Epithelial cell of esophagus (primary cell): Measurements from ENCODE around the gene CNN2.
"Not testable (repeated sequence)": the region's sequence is repeated elsewhere in the genome, so short reads cannot be mapped to it uniquely, and the experiment has no call there.

Experiments
- DNase-seq: peaks from one replicate; pipeline ENCODE4 v3.0.0; 2010; ENCODE audit warnings: low read depth
- H3K4me3 ChIP-seq: 2 replicates; pipeline ENCODE4 v1.5.1; 2011; ENCODE audit warnings: mild to moderate bottlenecking, low read length, control low read depth
- TF ChIP-seq, protein P1 (sequence below): IDR thresholded peaks from 2 replicates; pipeline ENCODE4 v1.5.1; 2011; ENCODE audit warnings: low read depth, mild to moderate bottlenecking, low read length, control low read depth, inconsistent platforms; ENCODE audit not compliant: insufficient read depth; ENCODE audit errors: missing control alignments

The CNN2 gene

DNA sequence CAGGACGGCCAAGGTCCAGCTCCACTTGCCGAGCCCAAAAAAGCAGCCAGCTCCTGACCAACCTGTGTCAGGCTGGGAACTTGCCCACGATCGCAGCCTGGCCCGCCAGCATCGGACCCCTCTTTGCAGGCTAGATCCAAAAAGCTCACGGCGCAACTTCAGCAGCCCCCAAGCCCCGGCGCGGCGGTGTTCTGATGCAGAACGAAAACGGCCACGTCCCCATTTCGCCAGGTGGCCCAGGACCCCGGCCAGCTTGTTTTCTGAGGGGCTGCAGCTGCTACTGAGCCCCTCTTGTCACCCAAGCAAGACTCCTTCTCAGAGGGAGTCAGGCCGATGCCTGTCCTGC, 6.8 kb upstream of the CNN2 start:
- no peak for DNase-seq
- peak overlapping the region; percentile 94 for H3K4me3 ChIP-seq
- TF ChIP-seq, protein P1, sequence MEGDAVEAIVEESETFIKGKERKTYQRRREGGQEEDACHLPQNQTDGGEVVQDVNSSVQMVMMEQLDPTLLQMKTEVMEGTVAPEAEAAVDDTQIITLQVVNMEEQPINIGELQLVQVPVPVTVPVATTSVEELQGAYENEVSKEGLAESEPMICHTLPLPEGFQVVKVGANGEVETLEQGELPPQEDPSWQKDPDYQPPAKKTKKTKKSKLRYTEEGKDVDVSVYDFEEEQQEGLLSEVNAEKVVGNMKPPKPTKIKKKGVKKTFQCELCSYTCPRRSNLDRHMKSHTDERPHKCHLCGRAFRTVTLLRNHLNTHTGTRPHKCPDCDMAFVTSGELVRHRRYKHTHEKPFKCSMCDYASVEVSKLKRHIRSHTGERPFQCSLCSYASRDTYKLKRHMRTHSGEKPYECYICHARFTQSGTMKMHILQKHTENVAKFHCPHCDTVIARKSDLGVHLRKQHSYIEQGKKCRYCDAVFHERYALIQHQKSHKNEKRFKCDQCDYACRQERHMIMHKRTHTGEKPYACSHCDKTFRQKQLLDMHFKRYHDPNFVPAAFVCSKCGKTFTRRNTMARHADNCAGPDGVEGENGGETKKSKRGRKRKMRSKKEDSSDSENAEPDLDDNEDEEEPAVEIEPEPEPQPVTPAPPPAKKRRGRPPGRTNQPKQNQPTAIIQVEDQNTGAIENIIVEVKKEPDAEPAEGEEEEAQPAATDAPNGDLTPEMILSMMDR: no peak

- TF ChIP-seq, protein P1: no peak
- peak overlapping the region; percentile 94 for H3K4me3 ChIP-seq
- DNase-seq: peak; percentile 25
These were observed 6.2 kb upstream of the CNN2 start for GRCh38 chr19:1019980-1020867.

DNA sequence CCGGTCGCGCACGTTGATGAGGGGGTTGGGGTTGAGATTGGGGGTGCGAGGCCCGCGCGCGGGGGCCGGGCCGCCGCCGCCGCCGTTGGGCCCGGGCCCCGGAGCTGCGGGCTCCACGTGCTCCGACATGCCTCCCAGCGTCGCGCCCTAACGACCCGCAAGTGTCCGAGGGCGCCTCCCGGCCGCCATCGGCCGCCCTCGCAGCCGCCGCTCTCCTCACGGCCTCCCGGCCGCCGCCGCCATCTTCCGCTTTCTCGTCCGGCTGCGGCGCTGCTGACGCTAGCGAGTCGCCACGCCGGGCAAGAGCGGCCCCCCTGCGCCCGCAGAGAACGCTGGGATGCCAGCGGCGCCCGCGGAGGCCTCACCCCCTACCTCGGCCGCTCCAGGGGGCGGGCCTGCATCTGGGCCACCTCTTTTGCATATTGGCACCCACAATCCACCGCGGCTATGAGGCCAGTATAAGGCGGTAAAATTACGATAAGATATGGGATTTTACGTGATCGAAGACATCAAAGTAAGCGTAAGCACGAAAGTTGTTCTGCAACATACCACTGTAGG, 5.5 kb upstream of the CNN2 start, which contains the start of gene TMEM259:
Gene TMEM259 (minus strand): TSS at position 256 of the 558 bp plus-strand sequence. CDS start 127 bp downstream, at position 129.
- DNase-seq: peak; percentile 98
- TF ChIP-seq, protein P1: no peak
- peak within 1 kb of the TSS; percentile 94 for H3K4me3 ChIP-seq

DNA sequence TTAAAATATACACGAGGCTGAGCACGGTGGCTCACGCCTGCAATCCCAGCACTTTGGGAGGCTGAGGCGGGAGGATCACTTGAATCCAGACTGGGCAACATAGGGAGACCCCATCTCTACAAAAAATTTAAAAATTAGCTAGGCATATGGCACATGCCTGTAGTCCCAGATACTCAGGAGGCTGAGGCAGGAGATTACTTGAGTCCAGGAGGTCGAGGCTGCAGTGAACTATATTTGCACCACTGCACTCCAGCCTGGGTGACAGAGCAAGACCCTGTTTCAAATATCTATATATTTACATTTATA, 2.6 kb upstream of the CNN2 start:
- H3K4me3 ChIP-seq, DNase-seq: not testable (repeated sequence)

DNA sequence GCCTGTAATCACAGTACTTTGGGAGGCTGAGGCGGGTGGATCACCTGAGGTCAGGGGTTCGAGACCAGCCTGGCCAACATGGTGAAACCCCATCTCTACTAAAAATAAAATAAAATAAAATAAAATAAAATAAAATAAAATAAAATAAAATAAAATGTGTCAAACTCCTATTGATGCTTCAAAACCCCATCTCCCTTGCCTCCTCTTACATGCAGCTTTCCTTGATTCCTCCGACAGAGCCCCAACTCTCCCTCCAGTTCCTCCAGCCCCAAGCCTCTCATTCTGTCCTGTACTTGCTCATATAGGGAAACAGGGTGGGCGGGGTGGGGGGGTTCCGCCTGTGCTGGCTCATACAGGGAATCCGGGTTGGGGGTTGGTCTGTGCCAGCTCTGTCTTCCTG, 1.3 kb upstream of the CNN2 start:
- not testable (repeated sequence) for DNase-seq, H3K4me3 ChIP-seq

- TF ChIP-seq, protein P1: no peak
These were observed 608 bp downstream of the CNN2 start for GRCh38 chr19:1026783-1027649.

GRCh38 chr19:1027650-1028061, 1.2 kb downstream of the CNN2 start:
- TF ChIP-seq, protein P1: no peak
- H3K4me3 ChIP-seq: peak overlapping the region; percentile 97
- DNase-seq: peak; percentile 49

More at GRCh38 chr19:1026783-1027649, 608 bp downstream of the CNN2 start:
- peak overlapping the region; percentile 97 for H3K4me3 ChIP-seq
- DNase-seq: peak; percentile 29
